Measurements from ENCODE around the gene PHACTR3. TPM values are rescaled to one million over a fixed set of nuclear protein-coding genes. Genes with fewer than 3 reads are reported as not detected.
A peak's percentile ranks its signal among the peaks of the same experiment; 100 is the strongest.

PHACTR3 gene
- total and polyA plus RNA-seq, 2 experiments from 2014 or later = 0.45 to 0.61 TPM

GRCh38 chr20:59578436-59579403, 25.6 kb upstream of the PHACTR3 start:
- H2AFZ ChIP-seq = no peak overlapping the region
- Mint-ChIP-seq H3K9me3 (no peaks in the 10 kb centered on the region), H3K4me3 (0 out of 3 replicates have a peak overlapping the region, but pooled peaks have one; percentile 9), H3K36me3 (ENCODE audit: low read depth) (no peaks in the 10 kb centered on the region), H3K27ac (no peak overlapping the region), H3K27me3 (ENCODE audit: insufficient read depth, low read depth, poor library complexity) (peaks cover 50% of the 10 kb centered on the region), H3K4me1 (peaks cover 8% of the 10 kb centered on the region)
- peaks cover 68% of the 10 kb centered on the region for H3K27me3 ChIP-seq (ENCODE audit: insufficient read depth)
- no peak for ATAC-seq
- no peak for DNase-seq (ENCODE audit: low spot score)
- H4K20me1 ChIP-seq (replicated peaks; ENCODE audit: insufficient read depth) = no peaks in the 10 kb centered on the region
- no peaks in the 10 kb centered on the region for H3K36me3 ChIP-seq (ENCODE audit: insufficient read depth)
- H3K4me2 ChIP-seq = no peak overlapping the region
- H3K4me3 ChIP-seq = no peak overlapping the region
- no peaks in the 10 kb centered on the region for H3K79me2 ChIP-seq (replicated peaks; ENCODE audit: insufficient read depth)
- no peak overlapping the region for H3K27ac ChIP-seq (ENCODE audit: low read depth)
- H3K4me1 ChIP-seq (ENCODE audit: insufficient read depth) = no peaks in the 10 kb centered on the region; the same call in 1 of the 2 replicates
- TF ChIP-seq ZNF331 (CRISPR knock-in tag; IDR thresholded peaks at IDR 0.05; ENCODE audit: low read depth) = no peak
- no peak for TF ChIP-seq POLR2AphosphoS5 (IDR thresholded peaks at IDR 0.05; ENCODE audit: low read depth)
- TF ChIP-seq EZH2 (IDR thresholded peaks at IDR 0.05; ENCODE audit: low read depth, unreplicated experiment) = no peak
- H3F3A ChIP-seq (replicated peaks; ENCODE audit: low read depth) = no peaks in the 10 kb centered on the region
- no peaks in the 10 kb centered on the region for H3K9me2 ChIP-seq (ENCODE audit: insufficient read depth)

GRCh38 chr20:59579404-59580145, 24.8 kb upstream of the PHACTR3 start:
- H3K9me3 Mint-ChIP-seq = no peaks in the 10 kb centered on the region
- Histone ChIP-seq H3K4me3 (no peak overlapping the region), H3K27me3 (ENCODE audit: insufficient read depth) (peaks cover 65% of the 10 kb centered on the region)
- TF ChIP-seq ZNF331 (CRISPR knock-in tag; IDR thresholded peaks at IDR 0.05; ENCODE audit: low read depth) = no peak
- TF ChIP-seq ETS1 (IDR thresholded peaks at IDR 0.05) = no peak
- TF ChIP-seq CREB1 (CRISPR knock-in tag; IDR thresholded peaks at IDR 0.05; ENCODE audit: low read depth) = no peak
- no peak for TF ChIP-seq JUNB (IDR thresholded peaks at IDR 0.05; ENCODE audit: unreplicated experiment)
- no peak for TF ChIP-seq STAT1 (IDR thresholded peaks at IDR 0.05; ENCODE audit: unreplicated experiment)
- no peak for TF ChIP-seq EZH2phosphoT487 (IDR thresholded peaks at IDR 0.05; ENCODE audit: unreplicated experiment)
- no peak for TF ChIP-seq CTCF (conservative IDR thresholded peaks at IDR 0.05; ENCODE audit: low read depth in 2 of 2)
- no peak for TF ChIP-seq REST (IDR thresholded peaks at IDR 0.05; ENCODE audit: unreplicated experiment)
- TF ChIP-seq ZNF114 (CRISPR knock-in tag; IDR thresholded peaks at IDR 0.05) = no peak

More at GRCh38 chr20:59579404-59580145, 24.8 kb upstream of the PHACTR3 start:
- H3K36me3 ChIP-seq (ENCODE audit: insufficient read depth) = no peaks in the 10 kb centered on the region
- DNase-seq (ENCODE audit: low spot score) (no peak), ATAC-seq (no peak)
- H3K4me2 ChIP-seq = no peak overlapping the region
- Mint-ChIP-seq H3K27me3 (ENCODE audit: insufficient read depth, low read depth, poor library complexity) (peaks cover 49% of the 10 kb centered on the region), H3K4me3 (no peak overlapping the region), H3K27ac (no peak overlapping the region), H3K36me3 (ENCODE audit: low read depth) (no peaks in the 10 kb centered on the region), H3K4me1 (peaks cover 8% of the 10 kb centered on the region)
- no peaks in the 10 kb centered on the region for H3F3A ChIP-seq (replicated peaks; ENCODE audit: low read depth)
- no peak overlapping the region for H2AFZ ChIP-seq
- no peaks in the 10 kb centered on the region; the same call in 1 of the 2 replicates for H3K4me1 ChIP-seq (ENCODE audit: insufficient read depth)
- H3K27ac ChIP-seq (ENCODE audit: low read depth) = no peak overlapping the region
- H3K79me2 ChIP-seq (replicated peaks; ENCODE audit: insufficient read depth) = no peaks in the 10 kb centered on the region
- H4K20me1 ChIP-seq (replicated peaks; ENCODE audit: insufficient read depth) = no peaks in the 10 kb centered on the region
- H3K9me2 ChIP-seq (ENCODE audit: insufficient read depth) = no peaks in the 10 kb centered on the region
